Caco-2 (cell line): ENCODE data around the gene PCNP. TPM values are rescaled to one million over a fixed set of nuclear protein-coding genes. Genes with fewer than 3 reads are reported as not detected.

Experiments used
- BruUV-seq: library from RNA; stranded (reverse); fragments of 400-500 nt; replicated peaks from 2 replicates; lab custom pipeline; 2021; lab: Mats Ljungman, UMichigan
- CTCF ChIA-PET: fragments of 300-600 bp; sonication (Branson Sonifier 250); formaldehyde crosslinking; loops from one replicate; lab custom pipeline; 2022; ENCODE audit warnings: antibody characterized with exemption; lab: Charles Lee
- POLR2A ChIA-PET: fragments of 300-600 bp; sonication (Branson Sonifier 250); formaldehyde crosslinking; loops from one replicate; lab custom pipeline; 2022; ENCODE audit warnings: antibody characterized with exemption; lab: Charles Lee
- DNase-seq, 2 experiments: peaks; one replicate each; pipeline versions ENCODE4 v3.0.0 to v3.0.0-alpha.2; 2020 to 2022
- H3K27me3 ChIP-seq: replicated peaks from 2 replicates; pipeline ENCODE4 v1.6.0; 2011; ENCODE audit warnings: low read length; ENCODE audit not compliant: control insufficient read depth, insufficient read depth
- H3K36me3 ChIP-seq: 2 replicates; pipeline ENCODE4 v1.5.1; 2011; ENCODE audit warnings: low read length; ENCODE audit not compliant: control insufficient read depth, insufficient read depth
- H3K4me1 ChIP-seq: fragments of 250-450 bp; sonication (Bioruptor Pico); 2 replicates; pipeline ENCODE4 v1.5.1; 2020; ENCODE audit warnings: mild to moderate bottlenecking
- H3K4me3 ChIP-seq: 2 replicates; pipeline ENCODE4 v1.5.1; 2011; ENCODE audit warnings: low read depth, mild to moderate bottlenecking, control low read depth, low read length
- H3K9me3 ChIP-seq: fragments of 250-450 bp; sonication (Bioruptor Pico); 2 replicates; pipeline ENCODE4 v1.5.1; 2020; ENCODE audit warnings: mild to moderate bottlenecking, moderate library complexity
- H3K27ac Mint-ChIP-seq: one replicate; pipeline ENCODE4 v1.8.0; 2022; ENCODE audit warnings: mixed read lengths; ENCODE audit not compliant: unreplicated experiment
- H3K27me3 Mint-ChIP-seq: one replicate; pipeline ENCODE4 v1.8.0; 2022; ENCODE audit warnings: mixed read lengths; ENCODE audit not compliant: insufficient read depth, unreplicated experiment
- H3K36me3 Mint-ChIP-seq: one replicate; pipeline ENCODE4 v1.8.0; 2022; ENCODE audit warnings: mild to moderate bottlenecking, mixed read lengths; ENCODE audit not compliant: insufficient read depth, unreplicated experiment
- H3K4me1 Mint-ChIP-seq: one replicate; pipeline ENCODE4 v1.8.0; 2022; ENCODE audit warnings: low read depth, mixed read lengths; ENCODE audit not compliant: unreplicated experiment
- H3K4me3 Mint-ChIP-seq: one replicate; pipeline ENCODE4 v1.8.0; 2022; ENCODE audit warnings: mild to moderate bottlenecking, moderate library complexity, mixed read lengths; ENCODE audit not compliant: unreplicated experiment
- H3K9me3 Mint-ChIP-seq: one replicate; pipeline ENCODE4 v1.8.0; 2022; ENCODE audit warnings: mixed read lengths; ENCODE audit not compliant: unreplicated experiment
- CTCF ChIP-seq, 2 experiments: fragments of 200-600 bp in 1 of 2; IDR thresholded peaks; 1 replicate in 1 of 2; 2 replicates in 1 of 2; pipeline versions ENCODE4 v1.5.1 to v1.8.0; 2011 to 2022; ENCODE audit warnings: antibody characterized with exemption in 1 of 2, control low read depth in 1 of 2, inconsistent platforms in 1 of 2, low read depth in 1 of 2, low read length in 1 of 2, mild to moderate bottlenecking in 1 of 2, moderate library complexity in 1 of 2; ENCODE audit not compliant: insufficient read depth in 1 of 2, severe bottlenecking in 1 of 2, unreplicated experiment in 1 of 2
- intact Hi-C: fragments of 100-400 bp; cut with micrococcal nuclease; formaldehyde crosslinking; loops from one replicate; pipeline ENCODE4 v1.10.0; 2022; ENCODE audit not compliant: unreplicated experiment
- total RNA-seq: library from RNA; stranded (reverse); gene quantifications from 2 replicates; pipeline ENCODE4 v1.2.3, GENCODE V29; 2022

The PCNP gene
- total RNA-seq, 1 experiment from 2014 or later = 141 TPM

GRCh38 chr3:101574388-101575112 is 570 bp downstream of the PCNP start:
- ChIA-PET CTCF (interaction anchor here (1.1 to 2.0 kb wide), 3 partner anchors 64 to 103 kb away, joined by 3 to 6 read pairs (median 3); no protein-coding TSS in a partner anchor), POLR2A (interaction anchor here (0.6 to 2.3 kb wide), 4 partner anchors 12 to 103 kb away, joined by 7 to 34 read pairs (median 12); partner anchors contain the start of genes TRMT10C and ZBTB11)
- Mint-ChIP-seq H3K36me3 (peaks cover 24% of the 10 kb centered on the region), H3K27me3 (no peaks in the 10 kb centered on the region), H3K9me3 (no peaks in the 10 kb centered on the region), H3K4me3 (peak overlapping the region; percentile 96), H3K4me1 (peaks cover 8% of the 10 kb centered on the region), H3K27ac (peak overlapping the region; percentile 99)
- no peaks in the 10 kb centered on the region for H3K27me3 ChIP-seq
- BruUV-seq = TSS peak; percentile 40
- no peaks in the 10 kb centered on the region for H3K36me3 ChIP-seq
- no peaks in the 10 kb centered on the region for H3K9me3 ChIP-seq
- peak; percentile 50 to 59 for DNase-seq
- peak overlapping the region; percentile 76 for H3K4me3 ChIP-seq
- no peak for TF ChIP-seq CTCF (IDR thresholded peaks at IDR 0.05; ENCODE audit: insufficient read depth in 1 of 2, low read depth in 1 of 2, low read length in 1 of 2, severe bottlenecking in 1 of 2, unreplicated experiment in 1 of 2)
- intact Hi-C loops = loop anchor here (1.0 kb wide), 3 partner anchors 61 to 112 kb away; partner anchors contain the start of genes RPL24, SENP7 and ZBTB11
- peaks cover 26% of the 10 kb centered on the region for H3K4me1 ChIP-seq

GRCh38 chr3:101577286-101577685 is 3.3 kb downstream of the PCNP start:
- ChIA-PET POLR2A (no interaction called here), CTCF (interaction anchor here (0.6 kb wide), 1 partner anchor 10 kb away, joined by 3 read pairs; no protein-coding TSS in a partner anchor)
- peaks cover 12% of the 10 kb centered on the region; the same call in 1 of the 2 replicates for H3K4me1 ChIP-seq
- intact Hi-C loops = no loop called here
- H3K9me3 ChIP-seq = no peaks in the 10 kb centered on the region
- no peaks in the 10 kb centered on the region for H3K36me3 ChIP-seq
- no peak for TF ChIP-seq CTCF (IDR thresholded peaks at IDR 0.05; ENCODE audit: insufficient read depth in 1 of 2, low read depth in 1 of 2, low read length in 1 of 2, severe bottlenecking in 1 of 2, unreplicated experiment in 1 of 2)
- no peaks in the 10 kb centered on the region for H3K9me3 Mint-ChIP-seq
- BruUV-seq = no TSS peak
- DNase-seq = no peak
- H3K27me3 Mint-ChIP-seq = no peaks in the 10 kb centered on the region
- H3K4me3 Mint-ChIP-seq = no peak overlapping the region
- no peaks in the 10 kb centered on the region for H3K4me1 Mint-ChIP-seq
- H3K27me3 ChIP-seq = no peaks in the 10 kb centered on the region
- no peak overlapping the region for H3K4me3 ChIP-seq
- H3K36me3 Mint-ChIP-seq = peaks cover 37% of the 10 kb centered on the region
- no peak overlapping the region for H3K27ac Mint-ChIP-seq

- intact Hi-C loops = no loop called here
- no TSS peak for BruUV-seq
- no peak for DNase-seq
- Mint-ChIP-seq H3K36me3 (peaks cover 74% of the 10 kb centered on the region), H3K27ac (no peak overlapping the region), H3K27me3 (no peaks in the 10 kb centered on the region), H3K9me3 (no peaks in the 10 kb centered on the region), H3K4me1 (no peaks in the 10 kb centered on the region), H3K4me3 (no peak overlapping the region)
- Histone ChIP-seq H3K9me3 (no peaks in the 10 kb centered on the region), H3K27me3 (no peaks in the 10 kb centered on the region), H3K4me1 (no peaks in the 10 kb centered on the region), H3K36me3 (no peaks in the 10 kb centered on the region; the same call in 1 of the 2 replicates), H3K4me3 (no peak overlapping the region)
- ChIA-PET POLR2A (no interaction called here), CTCF (no interaction called here)
- TF ChIP-seq CTCF (IDR thresholded peaks at IDR 0.05; ENCODE audit: insufficient read depth in 1 of 2, low read depth in 1 of 2, low read length in 1 of 2, severe bottlenecking in 1 of 2, unreplicated experiment in 1 of 2) = no peak
Observed at GRCh38 chr3:101588616-101589015, 14.6 kb downstream of the PCNP start.
